Adipocyte (in vitro differentiated cells): ENCODE results near the gene GRIK4.
"Not testable (repeated sequence)": the region's sequence is repeated elsewhere in the genome, so short reads cannot be mapped to it uniquely, and the experiment has no call there.

Experiments
- DNase-seq: peaks from one replicate; pipeline ENCODE4 v3.0.0-alpha.2; 2015; ENCODE audit warnings: low read depth
- H3K27me3 ChIP-seq: replicated peaks from 2 replicates; pipeline ENCODE4 v1.7.0; 2013; ENCODE audit warnings: mild to moderate bottlenecking, low read length, moderate library complexity; ENCODE audit not compliant: control insufficient read depth, insufficient read depth
- H3K36me3 ChIP-seq: 2 replicates; pipeline ENCODE4 v1.7.0; 2013; ENCODE audit warnings: low read length, mild to moderate bottlenecking, moderate library complexity; ENCODE audit not compliant: control insufficient read depth, insufficient read depth, severe bottlenecking
- H3K4me1 ChIP-seq: 2 replicates; pipeline ENCODE4 v1.7.0; 2013; ENCODE audit warnings: mild to moderate bottlenecking, low read length, moderate library complexity; ENCODE audit not compliant: control insufficient read depth, insufficient read depth
- H3K4me3 ChIP-seq: 2 replicates; pipeline ENCODE4 v1.7.0; 2013; ENCODE audit warnings: mild to moderate bottlenecking, low read length, moderate library complexity
- H3K9ac ChIP-seq: 2 replicates; pipeline ENCODE4 v1.7.0; 2013; ENCODE audit warnings: mild to moderate bottlenecking, low read length, moderate library complexity
- H3K9me3 ChIP-seq: 2 replicates; pipeline ENCODE4 v1.7.0; 2013; ENCODE audit warnings: mild to moderate bottlenecking, low read length, moderate library complexity; ENCODE audit not compliant: control insufficient read depth

GRIK4 gene

GRCh38 chr11:120994091-120994859 lies 482.7 kb downstream of the GRIK4 start:
- no peak for DNase-seq
- H3K36me3 ChIP-seq: no peaks in the 10 kb centered on the region
- H3K27me3 ChIP-seq: peaks cover 57% of the 10 kb centered on the region
- H3K4me1 ChIP-seq: no peaks in the 10 kb centered on the region
- H3K4me3 ChIP-seq: no peak overlapping the region
- no peaks in the 10 kb centered on the region for H3K9me3 ChIP-seq
- no peak overlapping the region for H3K9ac ChIP-seq

- Histone ChIP-seq H3K27me3 (peaks cover 64% of the 10 kb centered on the region), H3K9me3 (no peaks in the 10 kb centered on the region), H3K4me1 (no peaks in the 10 kb centered on the region), H3K36me3 (no peaks in the 10 kb centered on the region), H3K4me3 (no peak overlapping the region), H3K9ac (no peak overlapping the region)
- DNase-seq: no peak
These were observed 483.6 kb downstream of the GRIK4 start for GRCh38 chr11:120995184-120995583.

- Histone ChIP-seq H3K27me3 (peaks cover 55% of the 10 kb centered on the region), H3K9ac (no peak overlapping the region), H3K4me3 (no peak overlapping the region), H3K9me3 (no peaks in the 10 kb centered on the region), H3K36me3 (no peaks in the 10 kb centered on the region), H3K4me1 (no peaks in the 10 kb centered on the region)
- no peak for DNase-seq
These were observed 485.4 kb downstream of the GRIK4 start for GRCh38 chr11:120996973-120997372.

GRCh38 chr11:120998581-120998980 lies 487.0 kb downstream of the GRIK4 start:
- H3K9ac ChIP-seq: no peak overlapping the region
- no peak overlapping the region for H3K4me3 ChIP-seq
- no peaks in the 10 kb centered on the region for H3K9me3 ChIP-seq
- DNase-seq: no peak
- no peaks in the 10 kb centered on the region for H3K4me1 ChIP-seq
- peaks cover 50% of the 10 kb centered on the region for H3K27me3 ChIP-seq
- H3K36me3 ChIP-seq: no peaks in the 10 kb centered on the region

- Histone ChIP-seq H3K27me3 (peaks cover 25% of the 10 kb centered on the region), H3K9ac (no peak overlapping the region), H3K4me1 (no peaks in the 10 kb centered on the region), H3K9me3 (peaks cover 10% of the 10 kb centered on the region), H3K4me3 (no peak overlapping the region), H3K36me3 (no peaks in the 10 kb centered on the region)
- DNase-seq: no peak
These were observed 492.8 kb downstream of the GRIK4 start for GRCh38 chr11:121004206-121004840.

- Histone ChIP-seq H3K4me3 (no peak overlapping the region), H3K4me1 (no peaks in the 10 kb centered on the region), H3K36me3 (no peaks in the 10 kb centered on the region), H3K9me3 (peaks cover 14% of the 10 kb centered on the region), H3K9ac (no peak overlapping the region), H3K27me3 (peaks cover 11% of the 10 kb centered on the region)
- no peak for DNase-seq
These were observed 495.4 kb downstream of the GRIK4 start for GRCh38 chr11:121006922-121007321.

- peaks cover 14% of the 10 kb centered on the region for H3K9me3 ChIP-seq
- H3K36me3 ChIP-seq: no peaks in the 10 kb centered on the region
- H3K4me1 ChIP-seq: no peaks in the 10 kb centered on the region
- peaks cover 2% of the 10 kb centered on the region for H3K27me3 ChIP-seq
- no peak overlapping the region for H3K9ac ChIP-seq
- H3K4me3 ChIP-seq: no peak overlapping the region
- DNase-seq: no peak
These were observed 497.0 kb downstream of the GRIK4 start for GRCh38 chr11:121008551-121008950.

GRCh38 chr11:121012091-121012490 lies 500.5 kb downstream of the GRIK4 start:
- Histone ChIP-seq H3K4me1 (no peaks in the 10 kb centered on the region), H3K9ac (no peak overlapping the region), H3K9me3 (peaks cover 12% of the 10 kb centered on the region), H3K4me3 (no peak overlapping the region), H3K36me3 (no peaks in the 10 kb centered on the region), H3K27me3 (no peaks in the 10 kb centered on the region)
- no peak for DNase-seq

- H3K27me3 ChIP-seq: no peaks in the 10 kb centered on the region
- no peak overlapping the region for H3K9ac ChIP-seq
- H3K9me3 ChIP-seq: no peaks in the 10 kb centered on the region
- H3K4me1 ChIP-seq: peaks cover 2% of the 10 kb centered on the region
- no peak for DNase-seq
- no peaks in the 10 kb centered on the region for H3K36me3 ChIP-seq
- H3K4me3 ChIP-seq: no peak overlapping the region
These were observed 507.2 kb downstream of the GRIK4 start for GRCh38 chr11:121018746-121019145.

- not testable (repeated sequence) for H3K9me3 ChIP-seq, H3K27me3 ChIP-seq, H3K9ac ChIP-seq, H3K4me3 ChIP-seq, DNase-seq, H3K36me3 ChIP-seq
- peaks cover 20% of the 10 kb centered on the region for H3K4me1 ChIP-seq
These were observed 510.2 kb downstream of the GRIK4 start for GRCh38 chr11:121021718-121022117.

- peak within 1 kb of the TSS; percentile 80 for H3K4me3 ChIP-seq
- DNase-seq: peak; percentile 93
- H3K4me1 ChIP-seq: peaks cover 20% of the 10 kb centered on the region
- H3K36me3 ChIP-seq: no peaks in the 10 kb centered on the region
- H3K9me3 ChIP-seq: no peaks in the 10 kb centered on the region
- peak within 1 kb of the TSS; percentile 90 for H3K9ac ChIP-seq
- H3K27me3 ChIP-seq: no peaks in the 10 kb centered on the region
These were observed 512.6 kb downstream of the GRIK4 start, which contains the start of gene TBCEL for GRCh38 chr11:121023848-121024751. TSS of gene TBCEL (plus strand) at chr11:121024102. CDS start at chr11:121045691, 21,589 bp downstream.
